Measurements from ENCODE around the gene ATF7IP.

The ATF7IP gene

DNA sequence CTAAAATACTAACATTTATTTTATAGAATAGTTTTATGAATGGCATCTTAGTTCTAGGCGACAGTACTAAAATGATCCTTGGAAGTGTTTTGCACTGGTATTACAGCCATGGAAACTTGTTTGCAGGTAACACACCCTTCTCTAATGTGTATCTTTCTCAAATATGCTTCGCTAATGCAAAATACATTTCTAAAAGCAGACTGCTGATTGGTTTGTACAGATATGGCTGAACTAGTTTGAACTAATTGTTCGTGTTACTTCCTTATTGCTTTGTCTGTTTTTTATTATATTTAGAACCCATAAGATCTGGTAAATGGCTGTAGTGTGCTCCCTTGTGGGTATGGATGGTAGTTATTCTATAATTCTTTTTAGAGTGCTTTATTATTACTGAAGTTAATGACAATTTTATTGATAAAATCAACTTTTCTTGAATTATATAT, 53.0 kb downstream of the ATF7IP start:
- DNase-seq (ENCODE audit: low read depth) = no peak

DNA sequence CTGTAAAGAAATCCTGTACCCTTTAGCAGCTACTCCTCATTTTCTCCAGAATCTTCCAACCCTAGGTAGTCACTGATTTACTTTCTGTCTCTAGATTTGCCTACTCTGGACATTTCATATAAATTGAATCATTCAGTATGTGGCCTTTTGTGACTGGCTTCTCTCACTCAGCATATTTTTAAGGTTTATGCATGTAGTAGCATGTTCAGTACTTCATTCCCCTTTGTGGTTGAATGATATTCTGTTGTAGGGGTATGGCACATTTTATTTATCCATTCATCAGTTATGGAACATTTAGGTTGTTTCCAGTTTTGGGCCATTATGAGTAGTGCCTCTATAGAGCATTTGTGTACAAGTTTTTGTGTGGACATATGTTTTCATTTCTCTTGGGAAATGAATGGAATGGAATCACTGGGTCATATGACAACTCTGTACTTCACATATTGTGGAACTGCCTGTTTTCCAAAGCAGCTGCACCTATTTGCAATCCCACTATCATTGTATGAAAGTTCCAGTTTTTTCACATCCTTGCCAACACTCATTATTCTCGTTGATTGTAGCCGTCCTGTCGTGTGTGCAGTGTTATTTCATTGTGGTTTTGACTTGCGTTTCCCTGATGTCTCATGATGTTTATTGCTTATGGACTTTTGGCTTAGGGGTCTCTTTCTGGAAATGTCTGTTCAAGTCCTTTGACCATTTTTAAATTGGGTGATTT, 57.2 kb downstream of the ATF7IP start:
- no peak for DNase-seq (ENCODE audit: low read depth)

DNA sequence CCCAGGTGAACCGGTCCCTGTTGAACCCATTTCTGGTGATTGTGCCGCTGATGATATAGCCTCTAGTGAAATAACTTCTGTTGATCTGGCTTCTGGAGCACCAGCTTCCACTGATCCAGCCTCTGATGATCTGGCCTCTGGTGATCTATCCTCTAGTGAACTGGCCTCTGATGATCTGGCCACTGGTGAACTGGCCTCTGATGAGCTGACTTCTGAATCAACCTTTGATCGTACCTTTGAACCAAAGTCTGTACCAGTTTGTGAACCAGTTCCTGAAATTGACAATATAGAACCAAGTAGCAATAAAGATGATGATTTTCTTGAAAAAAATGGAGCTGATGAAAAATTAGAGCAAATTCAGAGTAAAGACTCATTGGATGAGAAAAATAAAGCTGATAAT, 59.1 kb downstream of the ATF7IP start:
- no peak for DNase-seq (ENCODE audit: low read depth)

DNA sequence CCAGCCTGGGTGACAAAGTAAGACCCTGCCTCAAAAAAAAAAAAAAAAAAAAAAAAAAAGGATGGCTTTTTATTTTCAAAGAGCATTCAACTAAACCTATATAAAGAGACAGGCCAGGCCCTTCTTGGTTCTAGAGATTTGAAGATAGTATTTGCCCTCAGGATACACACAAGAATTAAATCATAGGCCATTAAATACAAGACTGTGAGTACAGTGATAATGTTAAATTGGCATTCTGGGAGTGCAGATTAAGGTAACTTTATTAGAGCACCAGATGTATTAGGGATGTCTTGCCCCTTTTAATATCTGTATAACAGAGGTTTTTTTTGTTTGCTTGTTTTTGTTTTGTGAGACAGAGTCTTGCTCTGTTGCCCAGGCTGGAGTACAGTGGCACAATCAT, 61.3 kb downstream of the ATF7IP start:
- no peak for DNase-seq (ENCODE audit: low read depth)

DNA sequence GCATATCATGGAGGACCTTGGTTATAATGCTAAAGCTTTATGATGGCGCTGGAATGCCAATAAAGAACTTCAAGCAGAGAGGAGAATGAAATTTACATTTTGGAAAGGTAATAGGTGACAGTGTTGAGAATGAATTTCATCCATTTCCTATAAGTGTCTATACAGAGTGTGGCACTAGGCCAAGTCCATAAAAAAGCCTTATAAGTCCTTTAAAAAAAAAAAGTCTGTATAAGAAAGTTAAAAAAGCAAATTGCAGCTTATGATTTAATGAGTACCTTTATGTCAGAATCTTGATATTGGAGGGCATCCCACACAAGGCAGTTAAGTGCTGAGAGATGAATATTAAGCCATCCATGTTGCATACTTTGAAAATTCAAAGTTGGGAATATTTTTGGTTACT, 62.4 kb downstream of the ATF7IP start:
- DNase-seq (ENCODE audit: low read depth) = no peak

DNA sequence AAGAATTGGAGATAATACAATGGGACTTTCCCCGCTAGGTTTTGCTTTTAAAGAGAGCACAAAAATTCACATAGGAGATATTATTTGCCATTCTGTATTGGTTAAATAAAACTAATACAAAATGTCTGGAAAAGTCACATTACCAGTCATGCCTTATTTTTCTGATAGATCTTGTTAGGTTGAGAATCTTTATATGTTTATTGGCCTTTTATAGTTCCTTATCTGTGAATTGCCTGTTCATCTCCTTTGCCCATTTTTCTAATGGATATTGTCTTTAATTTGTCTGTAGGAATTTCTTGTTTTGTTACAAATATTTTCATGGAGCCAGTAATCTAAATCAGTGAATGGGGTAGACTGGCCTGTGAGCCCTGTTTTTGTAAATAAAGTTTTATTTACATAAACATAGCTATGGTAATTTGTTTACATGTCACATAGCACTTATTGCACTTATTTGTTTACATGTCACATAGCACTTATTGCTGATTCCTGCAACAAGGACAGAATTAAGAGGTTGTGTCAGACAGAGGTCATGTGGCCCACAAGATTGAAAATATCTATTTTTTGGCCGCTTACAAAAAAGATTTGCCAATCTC, 65.0 kb downstream of the ATF7IP start:
- no peak for DNase-seq (ENCODE audit: low read depth)

DNA sequence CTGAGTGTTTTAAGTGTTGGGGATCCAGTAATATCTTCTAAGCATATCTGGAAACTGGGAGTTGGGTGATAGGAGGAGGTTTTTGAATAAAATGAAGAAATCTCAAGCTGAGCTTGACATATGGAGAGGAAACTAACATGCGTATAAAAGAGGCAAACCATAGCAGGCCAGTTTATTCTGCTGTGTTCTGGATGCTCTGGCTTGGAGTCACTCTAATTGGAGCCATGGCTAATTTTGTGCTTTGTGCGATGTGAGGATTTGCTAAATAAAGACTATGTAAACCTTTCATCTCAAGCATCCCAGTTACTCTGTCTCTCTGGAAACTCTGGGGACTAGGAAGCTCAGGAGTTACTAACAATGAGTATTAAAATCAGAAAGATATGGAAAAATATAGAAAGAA, 66.5 kb downstream of the ATF7IP start:
- no peak for DNase-seq (ENCODE audit: low read depth)

DNA sequence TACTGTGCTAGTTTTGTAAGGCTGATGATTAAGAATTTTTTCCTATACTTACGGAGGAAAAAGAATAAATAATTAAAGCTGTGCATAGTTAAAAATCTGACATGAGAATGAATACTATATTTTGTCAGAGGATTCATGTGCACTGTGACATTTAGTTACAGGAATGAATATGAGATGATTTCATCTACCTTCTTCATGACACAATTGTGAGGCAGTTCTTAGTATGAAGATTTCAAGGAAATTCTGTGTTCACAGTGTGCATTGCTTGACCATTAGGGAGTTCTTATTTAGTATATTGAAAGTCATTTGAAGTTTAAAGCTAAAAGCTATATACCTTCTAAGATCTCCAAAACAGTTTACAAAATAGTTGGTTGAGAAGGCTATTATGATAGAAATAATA, 70.1 kb downstream of the ATF7IP start:
- no peak for DNase-seq (ENCODE audit: low read depth)

DNA sequence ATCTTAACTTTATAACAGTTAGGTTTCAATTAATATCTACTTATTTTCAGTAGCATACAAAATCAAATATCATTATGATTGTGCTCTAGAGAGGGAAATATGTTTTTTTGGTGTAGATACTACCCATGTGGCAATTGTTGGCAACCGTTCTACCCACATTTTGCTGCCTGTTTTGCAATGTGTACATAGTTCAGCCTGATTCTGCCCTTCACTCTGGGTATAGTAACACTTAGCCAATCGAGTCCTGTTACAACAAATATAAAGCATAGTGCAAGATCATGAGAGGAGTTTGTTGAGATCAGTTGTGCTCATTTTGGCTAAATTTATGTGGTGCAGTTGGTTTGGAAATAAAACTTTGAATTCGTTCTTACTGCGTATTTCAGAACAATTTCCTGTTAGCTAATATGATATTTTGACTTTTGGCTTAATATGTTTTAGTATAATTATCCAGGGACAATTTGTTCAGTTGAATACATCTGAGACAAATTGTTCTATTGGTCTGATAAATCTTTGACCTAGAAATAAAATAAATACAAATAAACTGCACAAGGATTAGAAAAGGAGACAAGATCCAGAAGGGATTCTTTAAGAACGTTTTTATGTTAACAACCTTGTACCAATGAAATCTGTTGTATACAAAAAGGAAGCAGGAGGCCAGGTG, 76.9 kb downstream of the ATF7IP start:
- DNase-seq (ENCODE audit: low read depth) = no peak

DNA sequence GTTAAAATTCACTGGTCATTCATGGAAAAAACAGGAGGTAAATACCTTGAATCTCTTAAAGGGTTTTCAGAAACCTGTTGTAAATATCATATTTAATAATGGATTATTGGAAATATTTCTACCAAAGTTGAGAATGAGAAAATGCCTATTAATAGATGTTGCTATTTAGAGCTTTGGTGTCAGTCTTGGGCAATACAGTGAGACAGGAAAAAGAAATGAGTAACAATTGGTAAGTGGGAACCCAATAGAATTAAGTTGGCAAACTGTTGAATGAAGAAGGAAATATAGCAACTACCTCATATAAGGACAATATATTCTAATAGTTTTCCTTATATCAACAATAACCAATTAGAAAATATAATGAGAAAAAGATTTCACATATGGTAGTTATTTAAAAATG, 78.0 kb downstream of the ATF7IP start:
- peak; percentile 11 for DNase-seq (ENCODE audit: low read depth)

DNA sequence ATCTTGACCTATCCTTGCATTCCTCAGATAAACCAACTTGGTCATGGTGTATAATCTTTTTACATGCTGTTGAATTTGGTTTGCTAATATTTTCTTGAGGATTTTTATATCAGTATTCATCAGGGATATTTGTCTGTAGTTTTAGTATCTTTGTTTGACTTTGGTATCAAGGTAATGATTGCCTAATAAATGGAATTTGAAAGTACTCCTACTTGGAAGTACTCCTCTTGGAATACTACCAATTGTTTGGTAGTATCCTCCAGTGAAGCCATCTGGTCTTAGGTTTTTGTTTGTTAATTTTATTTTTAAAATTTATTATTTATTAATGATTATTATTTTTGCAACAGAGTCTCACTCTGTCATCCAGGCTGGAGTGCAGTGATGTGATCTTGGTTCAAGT, 85.0 kb downstream of the ATF7IP start:
- DNase-seq (ENCODE audit: low read depth) = no peak

DNA sequence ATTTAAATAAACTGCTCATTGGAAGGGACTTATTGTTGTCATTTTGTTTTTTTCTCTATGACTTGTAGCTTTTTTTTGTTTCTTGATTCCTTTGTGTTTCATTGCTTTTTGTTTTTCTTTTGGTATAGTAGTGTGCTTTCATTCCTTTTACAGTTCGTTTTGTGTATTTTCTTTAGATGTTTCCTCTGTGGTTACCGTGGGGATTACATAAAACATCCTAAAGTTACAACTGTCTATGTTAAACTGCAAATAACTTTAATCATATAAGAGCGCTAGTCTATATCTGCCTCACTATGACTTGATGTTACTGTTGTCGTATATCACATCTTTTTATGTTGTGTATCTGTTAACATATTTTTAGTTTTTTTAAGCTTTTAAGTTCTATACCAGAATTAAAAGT, 86.9 kb downstream of the ATF7IP start:
- no peak for DNase-seq (ENCODE audit: low read depth)

DNA sequence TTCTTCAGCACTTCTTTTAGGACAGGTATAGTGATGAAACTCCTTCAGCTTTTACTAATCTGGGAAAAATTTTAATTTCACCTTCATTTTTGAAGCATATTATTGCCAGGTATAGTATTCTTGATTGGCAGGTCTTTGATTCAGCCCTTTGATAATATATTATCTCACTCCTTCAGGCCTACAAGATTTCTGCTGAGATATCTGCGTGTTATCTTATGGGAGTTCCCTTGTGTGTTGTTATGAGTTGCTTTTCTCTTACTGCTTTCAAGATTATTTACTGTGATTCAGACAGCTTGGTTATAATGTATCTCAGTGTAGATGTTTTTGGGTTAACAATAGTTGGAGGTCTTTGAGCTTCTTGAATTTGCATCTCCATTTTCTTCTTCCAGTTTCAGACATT, 87.4 kb downstream of the ATF7IP start:
- no peak for DNase-seq (ENCODE audit: low read depth)

DNA sequence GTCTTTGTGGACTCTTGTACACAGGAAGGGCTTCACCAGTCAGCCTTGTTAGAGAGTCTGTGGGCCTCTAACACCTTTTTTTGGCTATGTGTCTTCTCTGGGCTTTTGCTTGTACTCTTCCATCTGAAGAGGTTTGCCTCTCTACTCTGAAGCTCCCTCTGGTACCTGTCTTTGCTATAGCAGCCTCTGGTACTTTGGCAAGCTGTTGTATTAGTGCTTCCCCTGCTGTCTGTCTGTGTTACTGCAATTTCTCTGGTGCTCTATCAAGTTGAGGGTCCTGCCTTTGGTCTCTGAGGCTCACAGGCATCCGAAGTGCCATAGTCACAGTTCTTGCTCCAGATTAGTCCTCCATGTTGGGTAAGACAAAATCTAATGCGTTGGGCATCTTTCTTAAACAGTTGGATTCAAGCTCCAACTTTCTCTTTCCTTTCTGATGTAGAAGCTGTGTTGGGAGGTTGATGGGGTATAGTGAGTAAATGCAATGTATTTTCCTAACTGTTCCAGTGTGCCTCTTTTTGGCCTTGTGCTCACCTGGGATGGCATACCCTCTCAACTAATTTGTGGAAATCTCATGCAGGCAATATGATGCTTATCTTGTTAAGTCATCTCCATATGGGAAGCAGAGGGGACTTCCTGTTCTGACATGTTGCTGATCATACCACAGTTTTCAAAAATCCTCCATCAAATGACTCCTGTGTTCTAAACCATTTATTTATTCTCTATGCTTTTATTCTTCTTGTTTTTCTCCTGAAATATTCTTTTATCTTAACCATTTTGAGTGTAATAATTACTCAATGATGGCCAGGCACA, 88.8 kb downstream of the ATF7IP start:
- no peak for DNase-seq (ENCODE audit: low read depth)

DNA sequence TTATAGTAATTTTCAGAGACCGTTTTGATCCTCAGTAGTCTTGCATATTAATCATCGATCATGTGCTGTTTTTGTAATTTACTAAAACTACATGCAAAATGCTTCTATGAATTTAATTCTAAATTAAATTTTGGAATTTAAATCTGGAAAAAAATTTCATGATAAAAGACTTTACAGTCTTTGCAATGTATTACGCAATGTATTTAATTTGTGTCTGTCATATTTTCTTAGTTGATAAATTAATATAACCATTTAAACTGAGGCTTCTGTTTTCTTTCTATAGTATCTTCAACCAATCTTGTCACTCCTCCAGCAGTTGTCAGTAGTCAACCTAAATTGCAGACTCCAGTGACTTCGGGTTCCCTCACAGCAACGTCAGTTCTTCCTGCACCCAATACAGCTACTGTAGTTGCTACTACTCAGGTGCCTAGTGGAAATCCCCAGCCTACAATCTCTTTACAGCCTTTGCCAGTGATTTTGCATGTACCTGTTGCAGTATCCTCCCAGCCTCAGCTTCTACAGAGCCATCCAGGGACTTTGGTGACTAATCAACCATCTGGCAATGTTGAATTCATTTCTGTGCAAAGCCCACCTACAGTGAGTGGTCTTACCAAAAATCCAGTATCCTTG, 94.8 kb downstream of the ATF7IP start:
- DNase-seq (ENCODE audit: low read depth) = no peak

DNA sequence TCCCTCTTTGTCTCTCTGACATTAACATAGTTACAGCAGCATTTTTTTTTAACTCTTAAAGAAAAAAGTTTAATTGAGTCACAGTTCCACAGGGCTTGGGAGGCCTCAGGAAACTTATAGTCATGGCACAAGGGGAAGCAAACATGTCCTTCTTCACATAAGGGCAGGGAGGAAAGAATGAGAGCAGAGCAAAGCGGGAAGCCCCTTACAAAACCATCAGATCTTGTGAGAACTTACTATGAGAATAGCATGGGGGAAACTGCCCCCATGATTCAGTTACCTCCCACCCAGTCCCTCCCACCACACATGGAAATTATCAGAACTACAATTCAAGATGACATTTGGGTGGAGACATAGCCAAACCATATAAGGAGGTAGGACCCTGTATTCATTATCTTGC, 106.0 kb downstream of the ATF7IP start:
- DNase-seq (ENCODE audit: low read depth) = no peak

DNA sequence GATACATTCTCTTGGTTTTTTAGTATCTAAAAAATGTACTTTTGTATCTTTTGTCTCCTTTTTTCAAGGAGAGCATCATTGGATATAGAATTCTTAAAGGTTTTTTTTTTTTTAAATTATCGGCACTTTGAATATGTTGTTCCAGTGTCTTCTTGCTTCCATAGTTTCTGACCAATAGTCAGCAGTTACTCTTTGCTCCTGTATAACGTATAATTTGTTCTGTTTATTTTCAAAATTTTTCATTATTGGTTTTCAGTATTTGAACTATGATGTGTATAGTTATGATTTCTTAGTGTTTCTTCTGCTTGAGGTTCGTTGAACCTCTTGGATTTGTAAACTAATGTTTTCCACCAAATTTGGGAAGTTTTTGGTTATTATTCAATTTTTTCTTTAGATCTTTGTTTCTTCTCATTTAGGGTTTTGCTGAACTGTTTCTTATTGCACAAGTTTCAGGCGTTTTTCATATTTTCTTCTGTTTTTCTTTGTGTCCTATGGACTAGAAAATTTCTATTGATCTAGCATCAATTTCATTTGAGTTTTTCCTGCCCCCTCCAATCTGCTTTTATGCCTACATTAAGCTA, 108.3 kb downstream of the ATF7IP start:
- no peak for DNase-seq (ENCODE audit: low read depth)

DNA sequence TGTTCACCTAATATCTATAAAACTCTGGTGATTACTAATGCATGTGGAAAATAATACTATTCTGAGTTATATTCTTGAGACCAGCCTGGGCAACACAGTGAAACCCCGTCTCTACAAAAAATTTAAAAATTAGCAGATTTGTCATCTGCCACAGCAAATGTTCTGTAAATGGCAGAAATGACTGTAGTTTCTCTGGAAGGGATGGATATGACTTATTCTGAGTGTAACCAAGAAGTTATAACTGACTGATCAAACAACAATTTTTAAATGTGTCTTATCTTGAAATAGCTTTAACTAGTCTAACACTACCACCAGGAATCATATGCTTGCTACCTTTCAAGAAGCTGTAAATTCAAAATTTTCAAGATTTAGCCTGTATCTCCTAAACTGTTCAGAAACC, 113.5 kb downstream of the ATF7IP start:
- DNase-seq (ENCODE audit: low read depth) = no peak

DNA sequence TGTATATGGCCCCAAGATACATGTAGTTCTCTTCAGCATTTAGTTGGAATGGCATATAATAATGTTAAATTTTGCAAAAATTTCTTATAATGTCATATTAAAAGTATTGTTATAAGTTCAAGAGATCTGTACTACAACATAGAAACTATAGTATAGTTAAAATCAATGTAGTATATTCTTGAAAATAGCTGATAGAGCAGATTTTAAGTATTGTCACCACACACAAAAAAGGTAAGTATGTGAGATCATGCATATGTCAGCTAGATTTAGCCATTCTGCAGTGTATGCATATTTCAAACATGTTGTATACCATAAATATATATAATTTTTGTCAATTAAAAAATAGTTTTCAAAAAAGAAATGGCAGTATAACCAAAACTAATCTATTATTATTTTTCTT, 115.7 kb downstream of the ATF7IP start:
- DNase-seq (ENCODE audit: low read depth) = no peak

DNA sequence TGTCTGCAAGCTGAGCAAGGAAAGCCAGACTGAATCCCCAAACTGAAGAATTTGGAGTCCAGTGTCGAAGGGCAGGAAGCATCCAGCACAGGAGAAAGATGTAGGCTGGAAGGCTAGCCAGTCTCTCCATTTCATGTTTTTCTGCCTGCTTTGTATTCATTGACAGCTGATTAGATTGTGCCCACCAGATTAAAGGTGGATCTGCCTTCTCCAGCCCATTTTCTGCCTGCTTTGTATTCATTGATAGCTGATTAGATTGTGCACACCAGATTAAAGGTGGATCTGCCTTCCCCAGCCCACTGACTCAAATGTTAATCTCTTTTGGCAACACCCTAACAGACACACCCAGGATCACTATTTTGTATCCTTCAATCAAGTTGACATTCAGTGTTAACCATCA, 116.9 kb downstream of the ATF7IP start:
- DNase-seq (ENCODE audit: low read depth) = no peak

DNA sequence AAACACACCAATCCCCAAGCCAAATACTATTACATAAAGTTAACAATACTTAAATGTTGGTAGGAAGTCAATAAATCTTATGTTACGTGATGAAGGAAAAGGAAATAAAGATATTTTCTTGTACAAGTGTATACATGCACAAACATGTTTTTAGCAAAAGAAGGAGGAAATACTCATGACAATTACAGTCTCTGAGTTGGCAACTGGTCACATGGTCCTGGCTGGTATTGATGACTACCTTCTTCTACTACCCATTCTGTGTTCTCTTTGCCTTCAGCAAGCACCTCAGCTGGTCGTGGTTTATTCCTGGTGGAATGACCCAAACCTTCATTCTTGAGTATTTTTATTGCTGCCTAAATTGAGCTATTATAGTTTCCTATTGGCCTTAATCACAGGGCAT, 117.4 kb downstream of the ATF7IP start:
- DNase-seq (ENCODE audit: low read depth) = no peak

DNA sequence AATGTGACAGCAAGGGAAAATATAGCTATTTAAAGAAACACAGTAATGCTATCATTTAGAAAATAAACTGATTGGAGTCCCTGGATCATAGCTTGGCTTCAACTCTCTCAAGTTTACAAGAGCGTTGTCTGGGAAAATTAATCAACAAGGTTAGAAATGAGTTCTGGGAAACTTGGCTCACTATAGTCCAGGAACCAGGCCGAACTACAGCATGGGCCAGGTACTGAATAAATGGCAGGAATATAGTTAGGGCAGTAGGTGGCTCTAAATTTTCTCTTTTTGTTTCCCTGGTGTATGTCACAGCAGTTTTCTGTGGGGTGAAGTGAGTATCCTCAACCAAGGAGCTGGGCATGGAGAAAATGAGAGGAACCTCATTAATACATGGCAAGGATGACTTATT, 129.8 kb downstream of the ATF7IP start:
- no peak for DNase-seq (ENCODE audit: low read depth)
